SK-N-SH (cell line): ENCODE results near the gene MPPE1. TPM values are rescaled to one million over a fixed set of nuclear protein-coding genes. Genes with fewer than 3 reads are reported as not detected.

ENCODE experiments used
- CTCF ChIA-PET: fragments of 300-600, 350-600 bp; formaldehyde crosslinking; extraction: SDS; loops from one replicate; lab custom pipeline; 2021; lab: Yijun Ruan, JAX
- POLR2A ChIA-PET: fragments of 350-600 bp; sonication (Branson Sonifier 250); formaldehyde crosslinking; extraction: SDS; loops from one replicate; lab custom pipeline; 2020; ENCODE audit warnings: antibody characterized with exemption, inconsistent platforms; lab: Yijun Ruan, JAX
- DNase-seq: peaks from one replicate; pipeline ENCODE4 v3.0.0; 2012
- H2AFZ ChIP-seq: fragments of 200-600 bp; sonication (generic); 2 replicates; pipeline ENCODE4 v1.8.1; 2016; ENCODE audit warnings: antibody characterized with exemption, mild to moderate bottlenecking, low read depth
- H3F3A ChIP-seq: fragments of 200-600 bp; sonication (generic); replicated peaks from 2 replicates; pipeline ENCODE3; 2016; ENCODE audit warnings: antibody characterized with exemption, mild to moderate bottlenecking; ENCODE audit not compliant: insufficient read depth
- H3K27ac ChIP-seq, 2 experiments: fragments of 200-500 bp in 1 of 2; fragments of 200-600 bp in 1 of 2; sonication (Bioruptor generic) in 1 of 2; sonication (generic), shearing (Covaris generic) in 1 of 2; 2 replicates each; pipeline versions ENCODE4 v1.5.1 to v1.6.1; 2014 to 2016; ENCODE audit warnings: low read depth in 2 of 2, inconsistent platforms in 1 of 2, low read length in 1 of 2, mild to moderate bottlenecking in 1 of 2, mixed read lengths in 1 of 2
- H3K27me3 ChIP-seq: fragments of 200-600 bp; sonication (generic), shearing (Covaris generic); 2 replicates; pipeline ENCODE4 v1.6.1; 2016; ENCODE audit warnings: mixed run types; ENCODE audit not compliant: insufficient read depth
- H3K36me3 ChIP-seq, 2 experiments: fragments of 200-500 bp in 1 of 2; fragments of 200-600 bp in 1 of 2; sonication (Bioruptor generic) in 1 of 2; sonication (generic) in 1 of 2; replicated peaks in 1 of 2; 2 replicates each; pipeline versions ENCODE3 to v1.5.1; 2014 to 2016; ENCODE audit warnings: low read length in 1 of 2, mild to moderate bottlenecking in 1 of 2; ENCODE audit not compliant: insufficient read depth in 2 of 2, control insufficient read depth in 1 of 2
- H3K4me1 ChIP-seq, 2 experiments: fragments of 200-500 bp in 1 of 2; fragments of 200-600 bp in 1 of 2; sonication (Bioruptor generic) in 1 of 2; sonication (generic), shearing (Covaris generic) in 1 of 2; 2 replicates each; pipeline versions ENCODE4 v1.5.1 to v1.6.1; 2014 to 2016; ENCODE audit warnings: low read depth in 1 of 2, low read length in 1 of 2, mixed run types in 1 of 2; ENCODE audit not compliant: insufficient read depth in 2 of 2, control insufficient read depth in 1 of 2
- H3K4me2 ChIP-seq: fragments of 200-600 bp; sonication (generic), shearing (Covaris generic); 2 replicates; pipeline ENCODE4 v1.6.1; 2017; ENCODE audit warnings: mixed run types
- H3K4me3 ChIP-seq, 2 experiments: fragments of 200-500 bp in 1 of 2; fragments of 200-600 bp in 1 of 2; sonication (Bioruptor generic) in 1 of 2; sonication (generic), shearing (Covaris generic) in 1 of 2; 2 replicates each; pipeline versions ENCODE4 v1.5.1 to v1.8.1; 2014 to 2016; ENCODE audit warnings: low read depth in 2 of 2, inconsistent platforms in 1 of 2, low read length in 1 of 2, mild to moderate bottlenecking in 1 of 2, mixed read lengths in 1 of 2, moderate library complexity in 1 of 2
- H3K79me2 ChIP-seq: fragments of 200-600 bp; sonication (generic); 2 replicates; pipeline ENCODE4 v1.8.1; 2017; ENCODE audit warnings: mild to moderate bottlenecking; ENCODE audit not compliant: insufficient read depth
- H3K9ac ChIP-seq: fragments of 200-600 bp; sonication (generic); 2 replicates; pipeline ENCODE4 v1.6.1; 2017; ENCODE audit warnings: mixed run types
- H3K9me2 ChIP-seq: fragments of 200-600 bp; sonication (generic); 2 replicates; pipeline ENCODE4 v1.6.1; 2017; ENCODE audit warnings: mixed run types
- H3K9me3 ChIP-seq: fragments of 200-600 bp; sonication (generic); 2 replicates; pipeline ENCODE4 v1.6.1; 2017; ENCODE audit warnings: mixed run types, mild to moderate bottlenecking, moderate library complexity
- H4K20me1 ChIP-seq: fragments of 200-600 bp; sonication (generic); 2 replicates; pipeline ENCODE4 v1.6.1; 2017; ENCODE audit warnings: mild to moderate bottlenecking, mixed run types; ENCODE audit not compliant: insufficient read depth
- CHD2 ChIP-seq: fragments of 150-350 bp; IDR thresholded peaks from 2 replicates; pipeline ENCODE4 v1.6.1; 2018; ENCODE audit warnings: low read length; ENCODE audit not compliant: partially characterized antibody
- EP300 ChIP-seq, 2 experiments: IDR thresholded peaks; 2 replicates each; pipeline versions ENCODE4 v1.4.0 to v1.6.1; 2012; ENCODE audit warnings: borderline replicate concordance in 1 of 2, low read depth in 1 of 2, low read length in 1 of 2
- EZH2phosphoT487 ChIP-seq: fragments of 200-600 bp; sonication (generic); IDR thresholded peaks from 2 replicates; pipeline ENCODE4 v1.6.1; 2017; ENCODE audit warnings: low read depth, mixed run types, mild to moderate bottlenecking, antibody characterized with exemption, moderate library complexity, borderline replicate concordance
- FOXJ3 ChIP-seq: sonication (generic); formaldehyde crosslinking; IDR thresholded peaks from 2 replicates; pipeline ENCODE4 v1.5.1; 2020; ENCODE audit warnings: mild to moderate bottlenecking, missing genetic modification reagents
- FOXM1 ChIP-seq: IDR thresholded peaks from 2 replicates; pipeline ENCODE4 v1.4.0; 2012; ENCODE audit warnings: low read depth, mild to moderate bottlenecking
- GABPA ChIP-seq: IDR thresholded peaks from 2 replicates; pipeline ENCODE4 v1.4.0; 2012; ENCODE audit warnings: low read depth, mild to moderate bottlenecking
- GATA2 ChIP-seq: sonication (generic); formaldehyde crosslinking; IDR thresholded peaks from 2 replicates; pipeline ENCODE4 v1.5.0; 2020; ENCODE audit warnings: mild to moderate bottlenecking, missing genetic modification reagents
- JUND ChIP-seq: IDR thresholded peaks from 2 replicates; pipeline ENCODE4 v1.4.0; 2012
- MEF2A ChIP-seq: IDR thresholded peaks from 2 replicates; pipeline ENCODE4 v1.4.0; 2012; ENCODE audit warnings: low read depth, borderline replicate concordance
- MXI1 ChIP-seq: IDR thresholded peaks from 2 replicates; pipeline ENCODE4 v1.6.1; 2012; ENCODE audit warnings: mild to moderate bottlenecking, low read depth, low read length, improper control_type of control experiment
- POLR2AphosphoS5 ChIP-seq: IDR thresholded peaks from 2 replicates; pipeline ENCODE4 v1.6.1; 2012; ENCODE audit warnings: low read depth, low read length
- RFX5 ChIP-seq: IDR thresholded peaks from 2 replicates; pipeline ENCODE4 v1.6.1; 2012; ENCODE audit warnings: mild to moderate bottlenecking, improper control_type of control experiment, low read length
- SIN3A ChIP-seq: IDR thresholded peaks from 2 replicates; pipeline ENCODE4 v1.6.1; 2012; ENCODE audit warnings: low read depth, mild to moderate bottlenecking, low read length, moderate library complexity, borderline replicate concordance
- TAF1 ChIP-seq: IDR thresholded peaks from 2 replicates; pipeline ENCODE4 v1.6.1; 2012; ENCODE audit warnings: low read depth, mild to moderate bottlenecking, low read length, moderate library complexity, borderline replicate concordance
- TCF12 ChIP-seq: IDR thresholded peaks from 2 replicates; pipeline ENCODE4 v1.4.0; 2012
- YY1 ChIP-seq: IDR thresholded peaks from 2 replicates; pipeline ENCODE4 v1.4.0; 2012; ENCODE audit warnings: low read depth, mild to moderate bottlenecking
- WGBS: methylation state at CpG from one replicate; pipeline ENCODE4 v1.1.6; 2017; ENCODE audit warnings: low lambda C conversion rate; 5-methylcytosine and 5-hydroxymethylcytosine counted together
- polyA plus RNA-seq, 3 experiments: library from polyadenylated mRNA; depleted of rRNA; stranded (reverse); fragments of >200 nt; gene quantifications; 2 replicates each; pipeline ENCODE4 v1.2.3, GENCODE V29; 2012
- TF ChIP-seq, protein P1 (sequence below): IDR thresholded peaks from 2 replicates; pipeline ENCODE4 v1.6.1; 2012; ENCODE audit warnings: mild to moderate bottlenecking, low read depth, low read length, moderate library complexity

Gene MPPE1
- polyA plus RNA-seq, 1 of the 3 experiments (the other 2 are of a cell fraction), result 13.2 TPM

DNA sequence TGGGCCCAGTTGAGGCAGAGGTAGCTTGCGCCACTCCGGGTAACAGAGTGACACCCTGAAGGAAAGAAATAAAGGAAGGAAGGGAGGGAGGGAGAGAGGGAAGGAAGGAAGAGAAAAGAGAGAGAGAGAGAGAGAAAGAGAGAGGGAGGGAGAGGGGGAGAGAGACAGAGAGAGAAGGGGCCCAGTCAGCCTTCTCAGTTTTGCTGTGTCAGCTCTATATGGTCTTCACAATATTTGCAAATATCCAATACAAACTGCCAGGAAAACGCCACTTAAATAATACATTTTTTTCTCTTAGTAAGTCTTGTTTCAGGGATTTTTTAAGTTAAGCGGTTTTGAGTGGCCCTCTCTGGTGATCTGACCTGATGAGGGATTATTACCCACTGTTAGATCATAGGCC, 62.5 kb downstream of the MPPE1 start:
- POLR2A ChIA-PET, result no interaction called here
- no peaks in the 10 kb centered on the region for H3F3A ChIP-seq
- TF ChIP-seq GATA2 (CRISPR knock-in tag), result no peak
- no peak for TF ChIP-seq POLR2AphosphoS5
- TF ChIP-seq GABPA, result no peak
- no peak for TF ChIP-seq TCF12
- no peak for TF ChIP-seq SIN3A
- no peak for TF ChIP-seq EP300 (IDR thresholded peaks at IDR 0.05; ENCODE audit: borderline replicate concordance in 1 of 2, low read depth in 1 of 2, low read length in 1 of 2)
- TF ChIP-seq EZH2phosphoT487, result no peak
- TF ChIP-seq, protein P1, sequence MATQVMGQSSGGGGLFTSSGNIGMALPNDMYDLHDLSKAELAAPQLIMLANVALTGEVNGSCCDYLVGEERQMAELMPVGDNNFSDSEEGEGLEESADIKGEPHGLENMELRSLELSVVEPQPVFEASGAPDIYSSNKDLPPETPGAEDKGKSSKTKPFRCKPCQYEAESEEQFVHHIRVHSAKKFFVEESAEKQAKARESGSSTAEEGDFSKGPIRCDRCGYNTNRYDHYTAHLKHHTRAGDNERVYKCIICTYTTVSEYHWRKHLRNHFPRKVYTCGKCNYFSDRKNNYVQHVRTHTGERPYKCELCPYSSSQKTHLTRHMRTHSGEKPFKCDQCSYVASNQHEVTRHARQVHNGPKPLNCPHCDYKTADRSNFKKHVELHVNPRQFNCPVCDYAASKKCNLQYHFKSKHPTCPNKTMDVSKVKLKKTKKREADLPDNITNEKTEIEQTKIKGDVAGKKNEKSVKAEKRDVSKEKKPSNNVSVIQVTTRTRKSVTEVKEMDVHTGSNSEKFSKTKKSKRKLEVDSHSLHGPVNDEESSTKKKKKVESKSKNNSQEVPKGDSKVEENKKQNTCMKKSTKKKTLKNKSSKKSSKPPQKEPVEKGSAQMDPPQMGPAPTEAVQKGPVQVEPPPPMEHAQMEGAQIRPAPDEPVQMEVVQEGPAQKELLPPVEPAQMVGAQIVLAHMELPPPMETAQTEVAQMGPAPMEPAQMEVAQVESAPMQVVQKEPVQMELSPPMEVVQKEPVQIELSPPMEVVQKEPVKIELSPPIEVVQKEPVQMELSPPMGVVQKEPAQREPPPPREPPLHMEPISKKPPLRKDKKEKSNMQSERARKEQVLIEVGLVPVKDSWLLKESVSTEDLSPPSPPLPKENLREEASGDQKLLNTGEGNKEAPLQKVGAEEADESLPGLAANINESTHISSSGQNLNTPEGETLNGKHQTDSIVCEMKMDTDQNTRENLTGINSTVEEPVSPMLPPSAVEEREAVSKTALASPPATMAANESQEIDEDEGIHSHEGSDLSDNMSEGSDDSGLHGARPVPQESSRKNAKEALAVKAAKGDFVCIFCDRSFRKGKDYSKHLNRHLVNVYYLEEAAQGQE, result no peak
- TF ChIP-seq MXI1, result no peak
- TF ChIP-seq MEF2A, result no peak
- TF ChIP-seq TAF1, result no peak
- no peak for TF ChIP-seq JUND
- no peak for TF ChIP-seq RFX5
- TF ChIP-seq YY1, result no peak
- no peak for TF ChIP-seq FOXM1
- no peak for TF ChIP-seq FOXJ3
- TF ChIP-seq CHD2, result no peak
- TF ChIP-seq, all 33 proteins: peak for 0
- WGBS, result 48% methylated on average over 4 of the region's 4 CpGs
- H3K9ac ChIP-seq, result no peak overlapping the region
- no peaks in the 10 kb centered on the region for H4K20me1 ChIP-seq
- no peaks in the 10 kb centered on the region for H3K9me2 ChIP-seq
- H3K4me2 ChIP-seq, result no peak overlapping the region
- H3K27me3 ChIP-seq, result peaks cover 31% of the 10 kb centered on the region; the same call in 1 of the 2 replicates
- peaks cover 0 to 6% of the 10 kb centered on the region in 2 experiments; a peak in 1 of 4 replicates for H3K4me1 ChIP-seq
- CTCF ChIA-PET, result no interaction called here
- no peak overlapping the region for H3K4me3 ChIP-seq
- DNase-seq, result no peak
- no peak overlapping the region for H3K27ac ChIP-seq
- H3K79me2 ChIP-seq, result no peaks in the 10 kb centered on the region
- H3K9me3 ChIP-seq, result no peaks in the 10 kb centered on the region
- no peaks in the 10 kb centered on the region for H3K36me3 ChIP-seq
- no peak overlapping the region for H2AFZ ChIP-seq

DNA sequence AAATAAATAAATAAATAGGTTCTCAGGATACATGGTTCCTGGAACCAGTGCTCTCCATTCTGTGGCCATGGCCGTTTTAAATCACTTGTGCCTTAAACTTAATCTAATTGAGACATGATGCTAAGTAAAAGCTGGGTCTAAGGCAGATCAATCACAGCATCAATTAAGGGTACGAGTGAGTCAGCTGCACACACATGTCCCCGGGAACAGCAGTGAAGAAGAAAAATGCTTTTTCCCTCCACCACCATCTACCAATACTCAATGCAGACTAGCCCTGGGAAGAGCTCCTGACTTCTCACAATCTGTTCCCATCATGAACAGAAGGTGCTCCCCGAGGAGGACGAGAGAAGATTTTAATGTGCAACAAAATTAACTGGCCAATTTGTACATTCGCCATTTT, 63.7 kb downstream of the MPPE1 start:
- no peaks in the 10 kb centered on the region for H3K4me1 ChIP-seq
- no peak overlapping the region for H3K4me3 ChIP-seq
- no peaks in the 10 kb centered on the region for H3K9me2 ChIP-seq
- no peak for TF ChIP-seq FOXM1
- TF ChIP-seq MEF2A, result no peak
- no peak for TF ChIP-seq MXI1
- no peak for TF ChIP-seq GATA2 (CRISPR knock-in tag)
- CTCF ChIA-PET, result no interaction called here
- no peak overlapping the region for H3K9ac ChIP-seq
- H3K9me3 ChIP-seq, result no peaks in the 10 kb centered on the region
- no peaks in the 10 kb centered on the region for H3K79me2 ChIP-seq
- H3K27me3 ChIP-seq, result peaks cover 31% of the 10 kb centered on the region; the same call in 1 of the 2 replicates
- no peaks in the 10 kb centered on the region for H3K36me3 ChIP-seq
- no peak overlapping the region for H3K4me2 ChIP-seq
- POLR2A ChIA-PET, result no interaction called here
- H2AFZ ChIP-seq, result no peak overlapping the region
- H4K20me1 ChIP-seq, result no peaks in the 10 kb centered on the region
- no peak overlapping the region for H3K27ac ChIP-seq
- no peaks in the 10 kb centered on the region for H3F3A ChIP-seq
- 20% methylated on average over 6 of the region's 6 CpGs for WGBS
- no peak for DNase-seq
